ENCODE data around the gene P2RY8.
"Not testable (repeated sequence)": the region's sequence is repeated elsewhere in the genome, so short reads cannot be mapped to it uniquely, and the experiment has no call there.

Gene P2RY8

GRCh38 chrX:1545776-1546408, 8.9 kb upstream of the P2RY8 start:
- TF ChIP-seq EZH2phosphoT487 (IDR thresholded peaks at IDR 0.05; ENCODE audit: borderline replicate concordance, low read length): no peak
- TF ChIP-seq CTCF (IDR thresholded peaks at IDR 0.05; ENCODE audit: low read depth, low read length, poor library complexity, severe bottlenecking): no peak
- H3K4me3 ChIP-seq (ENCODE audit: low read length): no peak overlapping the region

GRCh38 chrX:1542994-1543725, 6.2 kb upstream of the P2RY8 start:
- Histone ChIP-seq H3K79me2 (ENCODE audit: control insufficient read depth, low read length) (no peaks in the 10 kb centered on the region), H3K27ac (ENCODE audit: low read depth, low read length) (no peak overlapping the region), H3F3A (ENCODE audit: control insufficient read depth, insufficient read depth) (peaks cover 5% of the 10 kb centered on the region), H3K4me3 (ENCODE audit: low read length) (no peak overlapping the region), H3K9me2 (replicated peaks; ENCODE audit: control insufficient read depth, low read length) (no peaks in the 10 kb centered on the region), H3K9me3 (ENCODE audit: control insufficient read depth, insufficient read depth, low read length) (no peaks in the 10 kb centered on the region), H3K27me3 (ENCODE audit: control insufficient read depth, low read length) (no peaks in the 10 kb centered on the region), H3K36me3 (ENCODE audit: control insufficient read depth, low read length) (no peaks in the 10 kb centered on the region), H4K20me1 (ENCODE audit: control insufficient read depth, insufficient read depth, low read depth, low read length) (no peaks in the 10 kb centered on the region), H3K4me2 (ENCODE audit: low read length) (no peak overlapping the region), H3K4me1 (ENCODE audit: control insufficient read depth, low read length) (peaks cover 39% of the 10 kb centered on the region)
- no peak for TF ChIP-seq CTCF (IDR thresholded peaks at IDR 0.05; ENCODE audit: low read depth, low read length, poor library complexity, severe bottlenecking)
- TF ChIP-seq EZH2phosphoT487 (IDR thresholded peaks at IDR 0.05; ENCODE audit: borderline replicate concordance, low read length): no peak

More at GRCh38 chrX:1545776-1546408, 8.9 kb upstream of the P2RY8 start:
- H3K36me3 ChIP-seq (ENCODE audit: control insufficient read depth, low read length): no peaks in the 10 kb centered on the region
- peaks cover 4% of the 10 kb centered on the region for H3F3A ChIP-seq (ENCODE audit: control insufficient read depth, insufficient read depth)
- H3K27ac ChIP-seq (ENCODE audit: low read depth, low read length): peak overlapping the region; percentile 15
- no peaks in the 10 kb centered on the region for H4K20me1 ChIP-seq (ENCODE audit: control insufficient read depth, insufficient read depth, low read depth, low read length)
- no peaks in the 10 kb centered on the region for H3K9me2 ChIP-seq (replicated peaks; ENCODE audit: control insufficient read depth, low read length)
- H3K79me2 ChIP-seq (ENCODE audit: control insufficient read depth, low read length): no peaks in the 10 kb centered on the region
- H3K27me3 ChIP-seq (ENCODE audit: control insufficient read depth, low read length): no peaks in the 10 kb centered on the region
- H3K4me1 ChIP-seq (ENCODE audit: control insufficient read depth, low read length): peaks cover 36% of the 10 kb centered on the region
- no peaks in the 10 kb centered on the region for H3K9me3 ChIP-seq (ENCODE audit: control insufficient read depth, insufficient read depth, low read length)
- peak overlapping the region; percentile 52 for H3K4me2 ChIP-seq (ENCODE audit: low read length)

GRCh38 chrX:1539146-1539545, 2.2 kb upstream of the P2RY8 start:
- not testable (repeated sequence) for H3K27ac ChIP-seq (ENCODE audit: low read depth, low read length)
- peaks cover 33% of the 10 kb centered on the region for H3K4me1 ChIP-seq (ENCODE audit: control insufficient read depth, low read length)

GRCh38 chrX:1537716-1538090, 718 bp upstream of the P2RY8 start:
- peaks cover 35% of the 10 kb centered on the region for H3K79me2 ChIP-seq (ENCODE audit: control insufficient read depth, low read length)
- H3K9me2 ChIP-seq (replicated peaks; ENCODE audit: control insufficient read depth, low read length); H4K20me1 ChIP-seq (ENCODE audit: control insufficient read depth, insufficient read depth, low read depth, low read length); H3K9me3 ChIP-seq (ENCODE audit: control insufficient read depth, insufficient read depth, low read length); H3K27me3 ChIP-seq (ENCODE audit: control insufficient read depth, low read length): not testable (repeated sequence)
- H3K4me1 ChIP-seq (ENCODE audit: control insufficient read depth, low read length): peaks cover 32% of the 10 kb centered on the region
- H3K4me3 ChIP-seq (ENCODE audit: low read length): peak overlapping the region; percentile 100
- peaks cover 31% of the 10 kb centered on the region for H3K36me3 ChIP-seq (ENCODE audit: control insufficient read depth, low read length)
- peaks cover 33% of the 10 kb centered on the region for H3F3A ChIP-seq (ENCODE audit: control insufficient read depth, insufficient read depth)
- H3K4me2 ChIP-seq (ENCODE audit: low read length): peak overlapping the region; percentile 67
- peak overlapping the region; percentile 100 for H3K27ac ChIP-seq (ENCODE audit: low read depth, low read length)

More at GRCh38 chrX:1539146-1539545, 2.2 kb upstream of the P2RY8 start:
- not testable (repeated sequence) for H3K9me2 ChIP-seq (replicated peaks; ENCODE audit: control insufficient read depth, low read length); H3K27me3 ChIP-seq (ENCODE audit: control insufficient read depth, low read length); H3K4me3 ChIP-seq (ENCODE audit: low read length); H4K20me1 ChIP-seq (ENCODE audit: control insufficient read depth, insufficient read depth, low read depth, low read length); H3K9me3 ChIP-seq (ENCODE audit: control insufficient read depth, insufficient read depth, low read length); H3K4me2 ChIP-seq (ENCODE audit: low read length)
- H3F3A ChIP-seq (ENCODE audit: control insufficient read depth, insufficient read depth): peaks cover 33% of the 10 kb centered on the region
- H3K36me3 ChIP-seq (ENCODE audit: control insufficient read depth, low read length): peaks cover 26% of the 10 kb centered on the region
- H3K79me2 ChIP-seq (ENCODE audit: control insufficient read depth, low read length): peaks cover 29% of the 10 kb centered on the region

Data from DOHH2 (cell line).